ENCODE measurements around the gene FNDC1.

The FNDC1 gene

DNA sequence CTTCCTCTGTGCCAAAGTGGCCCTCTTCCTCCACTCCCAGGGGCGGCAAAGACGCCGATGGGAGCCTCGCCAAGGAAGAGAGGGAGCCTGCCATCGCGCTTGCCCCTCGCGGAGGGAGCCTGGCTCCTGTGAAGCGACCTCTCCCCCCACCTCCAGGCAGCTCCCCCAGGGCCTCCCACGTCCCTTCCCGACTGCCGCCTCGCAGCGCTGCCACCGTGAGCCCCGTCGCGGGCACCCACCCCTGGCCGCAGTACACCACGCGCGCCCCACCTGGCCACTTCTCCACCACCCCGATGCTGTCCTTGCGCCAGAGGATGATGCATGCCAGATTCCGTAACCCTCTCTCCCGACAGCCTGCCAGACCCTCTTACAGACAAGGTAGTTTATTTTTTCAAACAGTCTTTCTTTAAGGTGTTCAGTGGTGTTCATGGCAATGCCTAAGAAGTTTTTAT is 64.9 kb downstream of the FNDC1 start:
- in situ Hi-C loops (cut with HindIII; ENCODE audit: low pct_ligation_motif_present, low pct_unique_long_range_greater_than_20kb, low sequenced_read_pairs) = no loop called here
- no peak for DNase-seq

DNA sequence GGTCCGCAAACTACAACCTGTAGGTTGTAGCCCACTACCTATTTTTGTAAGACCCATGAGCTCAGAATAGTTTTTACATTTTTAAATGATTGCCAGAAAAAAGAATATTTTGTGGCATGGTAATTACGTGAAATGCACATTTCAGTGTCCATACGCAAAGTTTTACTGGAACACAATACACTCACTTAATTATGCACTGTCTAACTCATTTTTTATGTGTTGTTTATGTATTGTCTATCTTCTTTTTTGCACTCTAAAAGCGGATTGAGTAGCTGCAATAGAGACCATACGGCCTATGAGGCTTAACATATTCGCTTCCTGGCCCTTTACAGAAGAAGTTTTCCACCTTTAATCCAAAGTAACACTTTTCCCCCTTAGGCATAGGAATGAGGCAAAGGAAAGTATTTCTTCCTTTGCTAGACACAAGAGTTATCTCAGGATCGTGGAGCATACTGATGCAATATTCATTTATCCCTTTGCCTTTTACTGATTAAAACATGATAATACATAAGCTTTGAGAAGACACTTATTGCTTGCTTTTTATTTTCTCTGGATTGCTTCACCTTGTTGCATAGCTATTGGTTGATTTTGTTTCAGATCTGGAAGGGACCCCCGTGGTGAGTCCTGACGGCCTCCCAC is 69.8 kb downstream of the FNDC1 start:
- in situ Hi-C loops (cut with HindIII; ENCODE audit: low pct_ligation_motif_present, low pct_unique_long_range_greater_than_20kb, low sequenced_read_pairs) = no loop called here
- DNase-seq = no peak

DNA sequence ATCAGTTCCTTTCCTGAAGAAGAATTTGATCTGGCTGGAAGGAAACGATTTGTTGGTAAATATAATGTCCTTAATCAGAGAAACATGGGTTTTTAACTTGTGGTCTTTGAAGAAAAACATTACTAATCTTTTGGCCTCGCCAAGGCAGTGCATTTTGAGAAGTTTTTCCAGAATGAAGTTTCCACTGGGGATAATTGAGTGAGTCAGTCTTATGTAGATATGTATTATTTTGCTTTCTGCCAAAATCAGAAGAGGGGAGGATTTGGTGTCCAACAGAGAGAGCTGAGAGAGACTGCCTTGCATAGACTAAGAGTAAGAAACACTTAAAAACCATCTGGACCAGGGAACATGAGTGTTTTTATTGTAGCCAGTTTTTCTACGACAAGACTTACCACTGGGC is 79.9 kb downstream of the FNDC1 start:
- DNase-seq = no peak
- in situ Hi-C loops (cut with HindIII; ENCODE audit: low pct_ligation_motif_present, low pct_unique_long_range_greater_than_20kb, low sequenced_read_pairs) = no loop called here

DNA sequence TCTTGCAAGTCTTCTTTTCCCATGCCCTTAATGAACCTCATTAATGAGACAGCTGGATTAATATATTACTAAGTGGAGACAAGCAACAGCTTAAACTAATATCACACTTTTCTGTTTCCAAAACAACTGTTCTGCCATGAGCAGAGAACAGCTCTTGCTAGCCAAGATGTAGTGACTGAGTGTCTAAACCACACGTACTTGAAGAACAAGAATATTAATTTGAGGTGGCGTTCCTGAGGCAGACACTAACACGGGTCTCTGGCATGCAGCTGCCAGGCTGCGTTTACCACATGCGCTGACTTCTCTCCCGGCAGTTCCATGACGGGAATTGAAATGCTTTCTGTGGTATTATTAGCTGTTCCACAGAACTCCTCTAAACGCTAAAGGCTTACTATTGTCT is 80.6 kb downstream of the FNDC1 start:
- in situ Hi-C loops (cut with HindIII; ENCODE audit: low pct_ligation_motif_present, low pct_unique_long_range_greater_than_20kb, low sequenced_read_pairs) = no loop called here
- no peak for DNase-seq

DNA sequence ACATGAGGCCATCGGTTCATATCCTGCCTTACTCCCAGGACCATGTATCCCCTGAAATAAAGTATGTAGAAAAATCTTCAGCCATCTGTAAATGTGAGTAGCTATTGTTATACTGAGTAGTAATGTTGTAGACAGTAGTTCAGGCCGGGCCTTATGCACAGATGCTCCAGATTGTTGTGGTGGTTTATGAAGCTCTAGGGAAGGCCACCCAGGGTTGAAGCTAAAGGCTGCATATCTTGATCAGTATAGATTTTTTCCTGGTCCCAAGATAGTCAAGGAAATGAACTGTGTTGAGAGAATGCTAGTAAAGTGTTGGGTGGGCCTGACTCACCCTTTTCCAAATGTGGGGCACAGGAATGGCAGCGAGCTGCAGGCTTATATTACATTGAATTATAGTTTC is 81.4 kb downstream of the FNDC1 start:
- in situ Hi-C loops (cut with HindIII; ENCODE audit: low pct_ligation_motif_present, low pct_unique_long_range_greater_than_20kb, low sequenced_read_pairs) = no loop called here
- DNase-seq = no peak

DNA sequence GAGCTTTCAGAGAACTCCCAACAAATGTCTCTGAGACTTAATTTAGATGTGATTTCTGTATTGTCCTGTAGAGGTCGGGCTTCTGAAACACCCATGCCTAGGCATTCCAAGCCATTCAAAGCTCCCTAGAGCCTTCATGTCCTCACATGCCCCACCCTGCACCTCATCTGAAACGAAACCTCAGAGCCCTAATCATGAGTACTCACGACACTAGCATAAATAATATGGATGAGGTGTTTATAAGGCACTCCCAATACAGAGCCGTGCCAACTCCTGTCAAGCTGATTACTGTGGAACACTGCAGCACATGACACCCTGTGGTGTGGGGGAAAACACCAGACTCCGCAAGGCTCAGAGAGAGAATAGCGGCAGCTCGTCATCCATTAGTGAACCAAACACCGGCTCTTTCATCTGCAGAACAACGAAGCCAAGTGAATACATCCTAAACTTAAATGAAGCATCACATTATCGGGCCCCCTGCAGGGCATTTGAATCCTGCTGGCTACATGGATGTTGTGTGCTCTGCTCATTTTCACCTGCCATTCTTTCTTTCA is 83.8 kb downstream of the FNDC1 start:
- peak; percentile 61 for DNase-seq
- in situ Hi-C loops (cut with HindIII; ENCODE audit: low pct_ligation_motif_present, low pct_unique_long_range_greater_than_20kb, low sequenced_read_pairs) = no loop called here

DNA sequence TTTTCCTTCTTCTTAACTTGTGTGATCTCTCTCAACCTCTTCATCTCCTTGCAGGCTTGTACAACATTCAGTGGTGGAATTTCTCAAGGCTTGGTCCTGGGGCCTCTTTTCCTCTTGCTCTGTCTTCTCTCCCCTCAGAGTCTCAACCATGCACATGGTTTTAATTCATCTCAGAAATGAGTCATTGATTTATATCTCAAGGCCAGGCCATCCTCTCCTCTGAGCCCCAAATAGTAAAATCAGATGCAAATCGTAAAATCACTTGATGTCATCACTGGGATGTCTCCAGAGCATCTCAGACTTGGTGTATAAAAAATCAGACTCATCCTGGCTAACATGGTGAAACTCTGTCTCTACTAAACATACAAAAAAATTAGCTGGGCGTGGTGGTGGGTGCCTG is 85.0 kb downstream of the FNDC1 start:
- in situ Hi-C loops (cut with HindIII; ENCODE audit: low pct_ligation_motif_present, low pct_unique_long_range_greater_than_20kb, low sequenced_read_pairs) = no loop called here
- DNase-seq = no peak

DNA sequence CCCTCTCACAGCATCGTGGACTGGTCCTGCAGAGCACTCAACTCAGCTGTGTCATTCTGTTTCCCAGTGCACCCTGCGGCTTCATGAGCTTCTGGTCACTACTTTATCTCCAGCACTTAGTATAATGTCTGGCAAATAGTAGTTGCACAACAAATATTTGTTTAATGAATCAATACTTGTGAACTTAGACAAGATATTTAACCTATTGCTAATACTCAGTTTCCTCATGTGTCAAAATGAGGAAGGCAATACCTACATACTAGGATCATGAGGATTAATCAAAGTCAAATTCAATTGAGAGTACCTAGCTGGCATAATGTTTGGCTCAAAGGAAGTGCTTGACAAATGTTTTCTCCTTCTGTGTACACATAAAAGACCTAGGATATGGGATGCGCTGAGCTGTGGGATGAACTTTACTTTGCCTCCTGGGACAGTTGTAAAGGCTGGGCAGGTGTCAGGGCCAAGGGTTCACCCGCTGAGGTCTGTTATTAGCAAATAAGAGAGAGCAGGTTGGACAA is 86.3 kb downstream of the FNDC1 start:
- DNase-seq = no peak
- in situ Hi-C loops (cut with HindIII; ENCODE audit: low pct_ligation_motif_present, low pct_unique_long_range_greater_than_20kb, low sequenced_read_pairs) = no loop called here

DNA sequence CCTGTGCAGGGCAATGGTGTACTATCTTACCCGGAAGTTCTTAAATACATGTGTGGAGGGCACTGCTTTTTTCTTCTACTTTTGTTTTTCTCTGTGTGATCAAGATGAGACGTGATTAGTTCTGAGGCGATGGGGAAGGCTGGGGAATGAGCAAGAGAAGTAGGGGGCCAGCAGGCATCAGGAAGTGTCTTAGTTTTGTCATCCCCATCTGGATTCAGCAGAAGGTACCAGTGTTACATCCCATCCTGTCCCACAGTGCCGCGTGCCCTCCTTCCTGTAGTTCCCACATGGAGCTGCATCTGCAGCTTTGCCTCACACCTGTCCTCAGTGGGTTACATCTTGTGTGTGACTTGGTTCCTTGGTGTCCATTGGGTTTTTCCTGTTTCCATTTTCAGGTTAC is 86.9 kb downstream of the FNDC1 start:
- in situ Hi-C loops (cut with HindIII; ENCODE audit: low pct_ligation_motif_present, low pct_unique_long_range_greater_than_20kb, low sequenced_read_pairs) = no loop called here
- DNase-seq = no peak

DNA sequence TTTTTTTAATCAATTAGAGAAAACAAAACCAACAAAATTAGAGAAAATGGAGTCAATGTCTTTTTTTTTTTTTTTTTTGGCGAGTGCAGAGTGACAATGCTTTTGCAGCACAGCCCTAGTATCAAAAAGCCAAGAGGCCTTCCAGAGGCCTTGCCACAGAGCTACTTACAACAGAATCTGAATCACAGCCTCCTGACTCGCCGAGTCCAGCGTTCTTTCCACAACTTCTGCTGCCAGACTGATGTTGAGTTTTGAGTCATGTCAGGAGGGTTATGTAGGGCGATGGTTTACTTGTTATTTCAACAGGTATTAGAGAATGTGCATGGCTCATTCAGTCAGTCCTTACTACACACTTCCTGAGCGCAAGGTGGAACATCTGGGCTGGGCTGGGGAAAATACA is 88.6 kb downstream of the FNDC1 start:
- in situ Hi-C loops (cut with HindIII; ENCODE audit: low pct_ligation_motif_present, low pct_unique_long_range_greater_than_20kb, low sequenced_read_pairs) = no loop called here
- DNase-seq = no peak

DNA sequence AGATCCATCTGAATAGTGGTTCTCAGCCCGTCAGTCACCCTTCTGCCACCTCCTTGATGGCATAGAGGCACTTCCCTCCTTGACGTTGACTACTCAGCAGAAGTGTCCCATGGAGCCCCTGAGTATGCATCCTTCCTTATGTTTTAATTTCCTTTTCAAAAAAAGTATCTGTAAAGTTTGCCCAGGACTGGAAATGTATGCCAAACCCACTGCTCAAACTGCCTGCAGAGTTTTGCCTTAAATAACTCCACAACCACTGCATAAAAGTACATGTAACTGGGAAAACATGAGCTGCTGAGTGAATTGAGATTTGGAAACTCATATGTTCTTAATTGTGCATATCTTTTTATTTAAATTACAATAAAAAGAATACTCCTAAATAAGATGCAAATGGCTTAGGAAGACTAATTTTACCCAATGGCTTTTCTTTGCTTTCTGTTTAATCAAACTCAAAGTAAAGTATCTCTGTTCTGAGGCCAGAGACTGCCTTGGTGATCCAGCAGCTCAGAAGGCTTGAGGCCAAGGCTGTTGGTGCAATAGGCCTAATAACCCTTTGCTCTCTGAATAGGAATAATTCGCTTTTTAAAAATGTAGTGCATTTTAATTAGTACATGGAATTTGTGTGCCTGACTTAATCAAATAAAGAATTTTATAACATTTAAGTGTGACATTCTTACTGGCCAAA is 90.4 kb downstream of the FNDC1 start:
- in situ Hi-C loops (cut with HindIII; ENCODE audit: low pct_ligation_motif_present, low pct_unique_long_range_greater_than_20kb, low sequenced_read_pairs) = no loop called here

DNA sequence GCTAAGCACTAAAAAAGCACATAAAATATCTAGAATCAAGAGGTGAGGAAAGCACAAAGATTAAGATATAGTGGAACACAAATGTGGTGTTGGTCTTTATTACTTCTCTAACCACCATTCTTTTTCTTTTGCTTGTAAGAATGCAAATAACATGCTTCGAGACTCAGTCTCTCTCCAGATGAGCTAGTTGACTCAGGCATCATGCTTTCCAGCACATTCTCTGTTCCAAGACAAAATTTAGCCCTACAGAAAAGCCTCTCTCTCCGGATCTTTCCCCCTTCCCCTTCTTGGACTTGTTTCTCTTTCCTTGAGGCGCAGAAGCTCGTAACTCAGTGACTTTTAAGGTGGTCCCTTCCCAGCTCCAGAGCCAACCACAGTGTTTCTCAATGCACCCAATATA is 91.0 kb downstream of the FNDC1 start:
- DNase-seq = no peak
- in situ Hi-C loops (cut with HindIII; ENCODE audit: low pct_ligation_motif_present, low pct_unique_long_range_greater_than_20kb, low sequenced_read_pairs) = no loop called here

More for the DNA sequence above, 90.4 kb downstream of the FNDC1 start:
- no peak for DNase-seq

DNA sequence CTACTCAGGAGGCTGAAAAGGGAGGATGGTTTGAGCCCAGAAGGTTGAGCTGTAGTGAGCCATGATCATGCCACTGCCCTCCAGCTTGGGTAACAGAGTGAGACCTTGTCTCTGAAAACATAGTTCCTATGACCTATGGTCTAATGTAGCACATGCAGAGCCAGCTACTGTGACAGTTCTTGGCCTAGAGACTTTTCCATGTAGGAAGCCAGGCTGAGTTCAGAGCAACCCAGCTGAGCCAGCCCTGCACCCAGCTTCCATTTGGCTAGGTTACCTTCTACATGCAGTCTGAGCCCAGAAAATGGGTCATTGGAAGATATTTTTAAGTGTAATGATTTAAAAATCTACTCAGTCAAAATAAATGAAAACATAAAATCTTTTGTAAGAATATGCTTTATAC is 92.8 kb downstream of the FNDC1 start:
- in situ Hi-C loops (cut with HindIII; ENCODE audit: low pct_ligation_motif_present, low pct_unique_long_range_greater_than_20kb, low sequenced_read_pairs) = no loop called here
- no peak for DNase-seq

DNA sequence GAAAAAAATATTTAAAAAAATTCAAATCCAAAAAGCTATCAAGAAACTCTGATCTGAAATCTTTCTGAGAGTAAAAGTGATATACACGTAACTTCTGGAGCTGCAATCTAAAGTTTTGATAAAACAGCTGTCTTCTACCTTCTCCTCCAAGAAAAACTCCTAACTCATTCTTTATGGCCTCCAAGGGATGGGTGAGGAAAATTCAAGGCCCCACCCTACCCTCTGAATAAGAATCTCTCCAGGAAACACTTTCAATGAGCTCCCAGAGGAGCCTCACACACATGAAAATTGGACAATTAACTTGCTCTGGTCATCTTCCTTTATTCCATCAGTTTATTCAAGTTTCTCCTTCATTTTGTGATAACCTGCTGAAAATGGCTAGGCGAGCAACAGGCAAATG is 93.4 kb downstream of the FNDC1 start:
- no peak for DNase-seq
- in situ Hi-C loops (cut with HindIII; ENCODE audit: low pct_ligation_motif_present, low pct_unique_long_range_greater_than_20kb, low sequenced_read_pairs) = no loop called here

DNA sequence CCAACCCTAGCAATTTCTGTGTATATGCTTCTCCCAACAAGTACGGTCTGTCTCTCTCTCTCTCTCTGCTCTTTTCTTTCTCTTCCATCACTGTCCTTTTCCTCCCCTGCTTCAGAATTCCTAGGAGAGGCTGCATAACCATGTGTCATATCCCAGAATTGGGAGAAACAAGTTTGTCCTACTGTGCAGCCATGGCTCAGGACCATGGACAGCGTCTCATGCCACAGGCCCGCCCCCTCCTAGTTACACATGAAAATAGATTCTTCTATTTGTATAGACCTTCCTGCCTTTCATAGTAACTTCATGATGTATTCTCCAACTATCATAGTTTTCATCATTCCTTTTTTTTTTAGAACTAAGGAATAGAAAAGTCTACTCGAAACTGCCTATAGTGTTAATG is 98.0 kb downstream of the FNDC1 start:
- in situ Hi-C loops (cut with HindIII; ENCODE audit: low pct_ligation_motif_present, low pct_unique_long_range_greater_than_20kb, low sequenced_read_pairs) = no loop called here
- peak; percentile 5 for DNase-seq

DNA sequence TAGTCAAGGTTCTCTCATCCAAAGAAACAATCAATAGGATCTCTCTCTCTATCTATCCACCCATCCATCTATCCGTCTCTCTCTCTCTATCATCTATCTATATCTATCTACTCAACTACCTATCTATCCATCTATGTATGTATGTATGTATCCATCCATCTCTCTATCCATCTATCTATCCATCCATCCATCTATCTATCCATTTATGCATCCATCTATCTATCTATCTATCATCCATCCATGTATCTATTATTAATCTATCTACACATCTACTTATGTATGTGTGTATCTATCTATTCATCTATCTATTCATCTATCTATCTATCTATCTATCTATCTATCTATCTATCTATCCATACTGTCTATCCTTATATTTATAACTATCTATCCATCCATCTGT is 99.3 kb downstream of the FNDC1 start:
- in situ Hi-C loops (cut with HindIII; ENCODE audit: low pct_ligation_motif_present, low pct_unique_long_range_greater_than_20kb, low sequenced_read_pairs) = no loop called here
- no peak for DNase-seq

DNA sequence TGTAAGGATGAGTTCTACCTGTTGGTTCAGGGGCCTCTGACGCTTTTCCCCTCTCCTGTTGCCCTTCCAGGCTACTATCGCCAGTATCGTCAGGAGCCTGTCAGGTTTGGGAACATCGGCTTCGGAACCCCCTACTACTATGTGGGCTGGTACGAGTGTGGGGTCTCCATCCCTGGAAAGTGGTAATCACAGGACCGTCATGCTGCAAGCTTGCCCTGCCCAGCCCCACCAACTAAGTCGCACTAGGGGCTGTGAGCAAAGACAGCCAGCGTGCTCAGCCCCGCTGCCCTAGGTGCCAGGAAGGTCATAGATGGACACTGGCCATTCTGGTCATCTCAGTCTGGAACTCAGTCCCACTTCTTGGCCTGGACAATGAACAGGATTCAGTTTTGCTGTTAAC is 102.1 kb downstream of the FNDC1 start:
- in situ Hi-C loops (cut with HindIII; ENCODE audit: low pct_ligation_motif_present, low pct_unique_long_range_greater_than_20kb, low sequenced_read_pairs) = no loop called here
- no peak for DNase-seq

DNA sequence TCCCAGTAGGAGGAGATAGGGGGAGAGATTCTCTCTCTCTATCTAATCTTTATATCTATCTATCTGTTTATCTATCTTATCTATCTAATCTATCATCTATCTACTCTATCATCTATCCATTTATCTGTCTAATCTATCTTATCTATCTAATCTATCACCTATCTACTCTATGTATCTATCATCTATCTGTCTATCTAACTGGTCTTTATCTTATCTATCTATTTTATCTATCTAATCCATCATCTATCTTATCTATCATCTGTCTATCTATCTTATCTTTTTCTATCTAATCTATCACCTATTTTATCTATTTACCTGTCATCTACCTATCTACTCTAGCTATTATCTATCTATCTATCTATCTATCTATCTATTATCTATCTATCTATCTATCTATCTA is 109.4 kb downstream of the FNDC1 start:
- in situ Hi-C loops (cut with HindIII; ENCODE audit: low pct_ligation_motif_present, low pct_unique_long_range_greater_than_20kb, low sequenced_read_pairs) = no loop called here
- no peak for DNase-seq

DNA sequence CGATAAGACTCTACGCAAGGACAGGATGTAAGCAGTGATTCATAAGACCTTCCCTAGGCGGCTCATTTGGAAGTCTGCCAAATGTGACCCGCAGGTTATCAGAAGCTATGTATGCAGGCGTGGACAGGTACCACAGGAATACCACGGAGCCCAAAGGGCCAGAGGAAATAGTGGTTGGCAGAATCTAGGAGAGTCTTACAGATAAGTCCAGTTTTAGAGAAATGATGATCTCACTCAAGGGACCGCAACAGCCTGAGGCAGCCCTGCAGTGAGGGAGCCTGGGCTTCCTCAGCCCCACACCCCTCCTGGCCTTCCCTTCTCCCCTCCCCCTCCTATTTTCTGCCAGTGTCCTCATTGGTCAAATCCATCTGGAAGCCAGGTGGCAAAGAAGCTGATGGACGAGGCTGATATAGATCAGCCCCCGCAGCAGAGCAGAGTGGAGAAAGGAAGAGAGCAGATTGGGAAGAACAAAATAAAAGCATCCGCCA is 110.6 kb downstream of the FNDC1 start:
- no peak for DNase-seq
- in situ Hi-C loops (cut with HindIII; ENCODE audit: low pct_ligation_motif_present, low pct_unique_long_range_greater_than_20kb, low sequenced_read_pairs) = no loop called here

DNA sequence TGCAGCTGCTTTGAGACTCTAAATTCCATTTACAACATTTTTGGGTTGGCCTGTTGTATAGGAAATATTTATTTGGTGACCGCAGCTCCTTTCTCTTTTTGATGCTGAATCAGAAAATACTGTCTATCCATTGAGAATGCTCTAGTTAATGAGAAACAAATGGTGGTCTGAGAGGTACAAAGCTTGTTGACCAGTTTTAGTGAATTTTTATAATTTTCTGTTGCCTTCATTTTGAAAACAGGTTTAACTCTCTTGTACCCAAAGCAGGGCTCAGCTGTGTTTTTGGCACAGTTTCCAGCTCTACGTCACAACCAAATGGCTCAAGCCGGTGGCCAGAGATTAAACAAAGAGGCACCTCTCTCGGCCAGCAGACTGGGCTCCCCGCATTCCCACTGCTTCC is 113.2 kb downstream of the FNDC1 start:
- DNase-seq = no peak
- in situ Hi-C loops (cut with HindIII; ENCODE audit: low pct_ligation_motif_present, low pct_unique_long_range_greater_than_20kb, low sequenced_read_pairs) = no loop called here

All from ACHN (cell line).